ENCODE data around the gene SMIM41.

DNA sequence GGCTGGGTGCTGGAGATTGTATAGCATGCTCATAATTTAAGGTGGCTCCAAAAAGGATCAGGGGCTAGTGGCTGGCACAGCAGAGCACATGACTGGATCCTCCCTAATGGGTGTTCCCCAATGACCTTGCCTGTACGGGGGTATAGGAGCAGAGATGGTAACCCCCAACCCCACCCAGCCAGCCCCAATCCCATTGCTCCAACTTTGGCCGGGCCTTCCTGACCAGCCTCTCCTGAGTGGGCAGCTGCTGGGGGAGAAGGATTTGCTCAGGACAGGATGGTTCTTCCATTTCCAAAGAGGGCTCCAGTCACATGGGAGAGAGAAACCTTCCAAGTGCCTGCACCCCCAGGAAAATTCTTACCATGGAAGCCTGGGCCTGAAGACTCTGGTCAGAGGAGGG is 43.6 kb upstream of the SMIM41 start:
- TF ChIP-seq, protein P1, sequence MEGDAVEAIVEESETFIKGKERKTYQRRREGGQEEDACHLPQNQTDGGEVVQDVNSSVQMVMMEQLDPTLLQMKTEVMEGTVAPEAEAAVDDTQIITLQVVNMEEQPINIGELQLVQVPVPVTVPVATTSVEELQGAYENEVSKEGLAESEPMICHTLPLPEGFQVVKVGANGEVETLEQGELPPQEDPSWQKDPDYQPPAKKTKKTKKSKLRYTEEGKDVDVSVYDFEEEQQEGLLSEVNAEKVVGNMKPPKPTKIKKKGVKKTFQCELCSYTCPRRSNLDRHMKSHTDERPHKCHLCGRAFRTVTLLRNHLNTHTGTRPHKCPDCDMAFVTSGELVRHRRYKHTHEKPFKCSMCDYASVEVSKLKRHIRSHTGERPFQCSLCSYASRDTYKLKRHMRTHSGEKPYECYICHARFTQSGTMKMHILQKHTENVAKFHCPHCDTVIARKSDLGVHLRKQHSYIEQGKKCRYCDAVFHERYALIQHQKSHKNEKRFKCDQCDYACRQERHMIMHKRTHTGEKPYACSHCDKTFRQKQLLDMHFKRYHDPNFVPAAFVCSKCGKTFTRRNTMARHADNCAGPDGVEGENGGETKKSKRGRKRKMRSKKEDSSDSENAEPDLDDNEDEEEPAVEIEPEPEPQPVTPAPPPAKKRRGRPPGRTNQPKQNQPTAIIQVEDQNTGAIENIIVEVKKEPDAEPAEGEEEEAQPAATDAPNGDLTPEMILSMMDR (IDR thresholded peaks at IDR 0.05), result no peak
- no peak for TF ChIP-seq EP300 (IDR thresholded peaks at IDR 0.05)
